ENCODE results near the gene TPSAB1.
"Not testable (repeated sequence)": the region's sequence is repeated elsewhere in the genome, so short reads cannot be mapped to it uniquely, and the experiment has no call there.

The TPSAB1 gene

DNA sequence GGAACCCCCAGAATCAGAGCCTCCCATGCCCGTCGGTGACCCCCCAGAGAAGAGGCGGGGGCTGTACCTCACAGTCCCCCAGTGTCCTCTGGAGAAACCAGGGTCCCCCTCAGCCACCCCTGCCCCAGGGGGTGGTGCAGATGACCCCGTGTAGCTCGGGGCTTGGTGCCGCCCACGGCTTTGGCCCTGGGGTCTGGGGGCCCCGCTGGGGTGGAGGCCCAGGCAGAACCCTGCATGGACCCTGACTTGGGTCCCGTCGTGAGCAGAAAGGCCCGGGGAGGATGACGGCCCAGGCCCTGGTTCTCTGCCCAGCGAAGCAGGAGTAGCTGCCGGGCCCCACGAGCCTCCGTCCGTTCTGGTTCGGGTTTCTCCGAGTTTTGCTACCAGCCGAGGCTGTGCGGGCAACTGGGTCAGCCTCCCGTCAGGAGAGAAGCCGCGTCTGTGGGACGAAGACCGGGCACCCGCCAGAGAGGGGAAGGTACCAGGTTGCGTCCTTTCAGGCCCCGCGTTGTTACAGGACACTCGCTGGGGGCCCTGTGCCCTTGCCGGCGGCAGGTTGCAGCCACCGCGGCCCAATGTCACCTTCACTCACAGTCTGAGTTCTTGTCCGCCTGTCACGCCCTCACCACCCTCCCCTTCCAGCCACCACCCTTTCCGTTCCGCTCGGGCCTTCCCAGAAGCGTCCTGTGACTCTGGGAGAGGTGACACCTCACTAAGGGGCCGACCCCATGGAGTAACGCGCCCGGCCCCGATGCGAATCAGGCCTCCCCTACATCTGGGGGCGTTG is 19.5 kb upstream of the TPSAB1 start:
- DNase-seq (ENCODE audit: low read depth): no peak
- TF ChIP-seq CTCF (IDR thresholded peaks at IDR 0.05; ENCODE audit: low read depth, low read length, missing control alignments): no peak
- H3K4me3 ChIP-seq (ENCODE audit: low read depth, low read length): no peak overlapping the region

DNA sequence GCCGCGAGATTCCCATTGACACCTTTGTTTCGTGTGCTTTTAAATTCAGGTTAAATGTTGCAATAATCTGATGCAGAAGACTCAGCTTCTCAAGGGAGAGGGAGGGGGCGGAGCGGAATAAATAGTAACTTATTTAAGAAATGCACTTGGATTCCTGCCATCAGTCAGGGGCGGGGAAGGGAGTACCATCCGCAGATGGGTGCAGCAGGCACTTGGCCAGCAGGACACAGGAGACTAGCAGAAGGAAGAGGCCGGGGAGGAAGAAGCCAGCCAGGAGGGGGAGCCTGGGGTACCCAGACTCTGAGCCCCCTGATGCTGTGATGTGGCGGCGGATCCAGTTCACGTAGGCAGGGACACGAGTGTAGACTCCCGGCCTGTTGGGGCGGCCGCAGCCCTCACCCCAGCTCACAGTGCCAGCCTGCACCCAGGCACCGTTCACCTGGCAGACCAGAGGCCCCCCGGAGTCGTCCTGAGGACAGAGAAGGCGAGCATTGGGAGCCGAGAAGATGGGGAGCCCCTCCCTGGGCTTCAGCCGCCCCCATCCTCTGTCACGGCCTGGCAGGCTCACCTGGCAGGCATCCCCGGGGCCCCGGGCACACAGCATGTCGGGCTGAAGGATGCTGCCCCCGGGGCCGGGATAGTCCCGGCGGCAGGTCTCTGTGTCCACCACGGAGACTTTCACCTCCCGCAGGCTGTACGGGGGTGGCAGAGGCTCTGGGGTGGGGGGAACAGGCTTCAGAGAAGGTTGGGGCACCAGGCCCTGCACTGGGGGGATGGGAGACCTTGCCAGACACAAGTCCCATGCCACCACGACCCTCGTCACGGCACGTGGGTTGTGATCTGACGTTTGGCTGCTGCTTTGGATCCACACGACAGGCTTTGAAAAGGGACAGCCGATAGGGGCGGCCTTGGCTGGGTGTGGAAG is 18.6 kb upstream of the TPSAB1 start:
- DNase-seq (ENCODE audit: low read depth): no peak
- no peak for TF ChIP-seq CTCF (IDR thresholded peaks at IDR 0.05; ENCODE audit: low read depth, low read length, missing control alignments)
- H3K4me3 ChIP-seq (ENCODE audit: low read depth, low read length): no peak overlapping the region

GRCh38 chr16:1222553-1223354 is 17.8 kb upstream of the TPSAB1 start:
- TF ChIP-seq CTCF (IDR thresholded peaks at IDR 0.05; ENCODE audit: low read depth, low read length, missing control alignments): no peak

DNA sequence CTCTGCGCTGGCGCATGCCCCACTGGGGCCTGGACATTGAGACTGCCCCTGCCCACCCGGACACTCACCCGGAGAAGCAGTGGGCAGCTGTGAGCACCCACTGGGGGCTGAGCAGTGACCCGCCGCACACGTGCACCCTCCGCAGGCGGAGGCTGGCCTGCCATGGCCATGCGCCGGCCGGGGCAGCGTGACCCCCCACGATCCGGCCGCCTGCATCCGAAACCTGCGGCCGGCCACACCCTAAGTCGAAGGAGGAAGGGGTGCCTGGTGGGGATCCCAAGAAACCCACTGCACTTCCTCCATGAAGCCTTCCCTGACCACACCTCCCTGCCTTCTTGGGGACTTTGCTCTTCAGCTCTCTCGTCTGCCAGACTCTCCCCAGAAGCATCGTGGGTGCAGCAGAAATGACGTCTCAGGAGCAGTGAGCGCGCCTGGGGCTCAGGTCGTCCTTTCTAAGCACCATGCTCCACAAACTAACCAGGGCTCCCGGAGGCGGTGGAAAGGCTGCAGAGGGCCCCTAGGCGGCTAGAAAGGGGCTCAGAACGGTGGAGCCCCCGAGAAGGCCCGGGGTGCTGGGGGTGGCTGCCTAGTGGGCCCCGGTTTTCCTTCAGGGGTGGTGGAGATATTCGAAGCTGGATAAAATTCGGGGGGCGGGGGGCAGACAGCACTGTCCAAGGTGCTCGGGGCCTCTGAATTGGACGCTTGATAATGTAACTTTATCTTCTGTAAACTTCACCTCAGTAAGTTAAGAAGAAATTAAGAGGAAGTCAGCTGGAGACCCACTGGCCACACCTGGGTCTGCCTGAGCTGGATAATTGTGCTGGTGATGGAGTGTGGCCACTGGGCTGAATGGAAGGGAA is 16.9 kb upstream of the TPSAB1 start:
- no peak for TF ChIP-seq CTCF (IDR thresholded peaks at IDR 0.05; ENCODE audit: low read depth, low read length, missing control alignments)
- H3K4me3 ChIP-seq (ENCODE audit: low read depth, low read length): no peak overlapping the region
- DNase-seq (ENCODE audit: low read depth): no peak

More at GRCh38 chr16:1222553-1223354, 17.8 kb upstream of the TPSAB1 start:
- no peak for DNase-seq (ENCODE audit: low read depth)
- H3K4me3 ChIP-seq (ENCODE audit: low read depth, low read length): no peak overlapping the region

- TF ChIP-seq CTCF (IDR thresholded peaks at IDR 0.05; ENCODE audit: low read depth, low read length, missing control alignments): no peak
- no peak for DNase-seq (ENCODE audit: low read depth)
These were observed 15.9 kb upstream of the TPSAB1 start for GRCh38 chr16:1224558-1224957.

GRCh38 chr16:1225051-1225451 is 15.5 kb upstream of the TPSAB1 start, which contains the start of gene TPSG1:
Gene TPSG1 (minus strand): TSS chr16:1225268. CDS start chr16:1225252, 16 bp downstream.
- H3K4me3 ChIP-seq (ENCODE audit: low read depth, low read length): no peak within 1 kb of the TSS
- DNase-seq (ENCODE audit: low read depth): no peak
- no peak for TF ChIP-seq CTCF (IDR thresholded peaks at IDR 0.05; ENCODE audit: low read depth, low read length, missing control alignments)

More at GRCh38 chr16:1224558-1224957, 15.9 kb upstream of the TPSAB1 start:
- H3K4me3 ChIP-seq (ENCODE audit: low read depth, low read length): no peak overlapping the region

DNA sequence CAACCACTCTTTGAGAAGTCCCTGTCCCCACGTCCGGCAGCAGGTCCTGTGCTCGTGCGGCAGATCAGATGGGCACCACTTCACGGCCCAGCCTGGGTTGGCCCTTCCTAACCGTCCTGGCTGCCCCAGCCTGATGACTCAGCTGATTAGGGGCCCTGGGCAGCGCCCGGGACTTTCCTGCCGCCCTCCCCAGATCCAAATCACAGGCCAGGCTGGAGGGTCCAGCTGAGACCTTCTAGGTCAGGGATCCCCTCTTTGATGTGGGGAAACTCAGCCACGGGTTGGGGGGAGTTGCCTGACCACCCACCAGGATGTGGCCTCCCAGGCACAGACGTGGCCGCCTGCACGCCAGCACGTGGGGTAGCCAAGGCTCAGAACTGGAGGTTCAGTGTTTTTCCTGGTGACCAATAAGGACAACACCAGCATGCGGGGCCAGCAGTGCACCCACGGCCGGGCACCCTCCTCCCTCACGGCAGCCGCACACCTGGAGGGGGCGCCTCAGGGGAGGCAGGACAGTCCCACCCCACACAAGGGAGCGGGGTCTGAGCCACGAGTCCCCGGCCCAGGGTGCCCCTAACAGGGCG is 14.7 kb upstream of the TPSAB1 start:
- not testable (repeated sequence) for H3K4me3 ChIP-seq (ENCODE audit: low read depth, low read length); DNase-seq (ENCODE audit: low read depth)

DNA sequence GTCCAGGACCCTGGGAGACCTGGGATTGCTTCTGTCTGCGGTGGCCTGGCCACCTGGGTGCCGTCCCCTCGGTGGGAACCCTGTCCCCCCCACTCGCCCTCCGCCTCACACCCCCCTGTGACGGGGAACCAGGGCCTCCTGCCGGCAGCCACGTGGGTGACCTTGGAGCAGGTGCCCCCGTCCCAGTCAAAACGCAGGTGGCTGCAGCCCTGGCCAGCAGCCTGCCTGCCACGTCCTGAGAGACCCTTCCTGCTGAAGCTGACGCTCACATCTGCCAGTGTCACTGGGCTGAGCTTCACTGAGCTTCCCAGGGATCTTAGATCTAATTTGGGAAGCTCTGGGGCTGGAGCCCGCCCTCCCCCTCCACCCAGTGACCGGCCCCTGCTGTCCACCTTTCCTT is 13.8 kb upstream of the TPSAB1 start:
- not testable (repeated sequence) for DNase-seq (ENCODE audit: low read depth); H3K4me3 ChIP-seq (ENCODE audit: low read depth, low read length)

DNA sequence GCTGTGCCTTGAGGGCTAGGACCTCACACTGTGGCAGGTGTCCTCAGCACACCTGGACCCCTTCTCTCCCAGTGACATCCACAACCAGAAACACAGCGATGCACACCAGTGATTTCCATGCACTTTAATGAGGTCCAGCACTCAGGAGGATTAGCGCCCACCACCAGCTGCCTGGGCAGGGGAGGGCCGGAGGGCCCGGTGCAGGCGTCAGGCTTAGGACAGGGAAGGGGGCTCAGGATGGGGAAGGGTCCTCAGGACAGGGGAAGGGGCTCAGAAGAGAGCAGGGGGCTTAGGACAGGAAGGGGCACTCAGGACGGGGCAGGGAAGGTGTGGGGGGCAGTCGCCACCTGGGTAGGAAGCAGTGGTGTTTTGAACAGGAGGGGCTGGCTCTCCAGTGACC is 12.3 kb upstream of the TPSAB1 start:
- DNase-seq (ENCODE audit: low read depth); H3K4me3 ChIP-seq (ENCODE audit: low read depth, low read length): not testable (repeated sequence)

Measured in GM12864 (cell line).